HG03025 (cell line): ENCODE data around the gene DRC1.

Source experiments
- ATAC-seq: cut with Tn5 transposase; IDR thresholded peaks from one replicate; pipeline ENCODE4 v1.9.1; 2021; ENCODE audit warnings: mild to moderate bottlenecking, moderate library complexity; ENCODE audit not compliant: unreplicated experiment, low FRiP score

The DRC1 gene

GRCh38 chr2:26396734-26397298, 4.9 kb upstream of the DRC1 start:
- ATAC-seq, result no peak

DNA sequence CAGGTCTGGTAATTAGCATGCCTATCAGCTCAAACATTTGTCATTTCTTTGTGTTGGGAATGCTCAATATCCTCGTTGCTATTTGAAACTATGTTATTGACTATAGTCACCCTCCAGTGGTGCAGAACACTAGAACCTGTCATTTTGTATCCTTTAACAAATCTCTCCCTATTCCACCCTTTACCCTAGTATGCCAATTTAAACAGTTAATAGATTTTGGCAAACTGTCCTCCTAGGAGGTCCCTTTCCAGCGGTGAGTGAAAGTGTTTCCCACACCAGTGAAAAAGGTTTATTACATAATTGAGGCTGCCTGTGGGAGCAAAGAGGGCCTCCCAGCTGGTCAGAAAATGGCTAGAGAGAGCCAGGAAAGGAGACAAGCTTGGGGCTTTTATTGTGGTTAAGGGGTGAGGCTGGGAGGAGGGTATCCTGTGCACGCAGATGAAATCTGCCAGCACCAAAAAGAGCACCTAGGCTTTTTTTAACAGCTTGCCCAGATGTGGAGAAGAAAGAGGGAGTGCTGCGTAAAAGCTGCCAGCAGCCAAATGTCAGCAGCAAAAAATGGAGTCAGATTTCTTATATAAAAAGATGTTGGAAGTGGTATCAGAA, 1.8 kb upstream of the DRC1 start:
- no peak for ATAC-seq

- ATAC-seq, result no peak
Observed at GRCh38 chr2:26400723-26401122, 997 bp upstream of the DRC1 start.

GRCh38 chr2:26407526-26407925, 5.8 kb downstream of the DRC1 start:
- no peak for ATAC-seq

- no peak for ATAC-seq
Observed at GRCh38 chr2:26409785-26410184, 8.1 kb downstream of the DRC1 start.

DNA sequence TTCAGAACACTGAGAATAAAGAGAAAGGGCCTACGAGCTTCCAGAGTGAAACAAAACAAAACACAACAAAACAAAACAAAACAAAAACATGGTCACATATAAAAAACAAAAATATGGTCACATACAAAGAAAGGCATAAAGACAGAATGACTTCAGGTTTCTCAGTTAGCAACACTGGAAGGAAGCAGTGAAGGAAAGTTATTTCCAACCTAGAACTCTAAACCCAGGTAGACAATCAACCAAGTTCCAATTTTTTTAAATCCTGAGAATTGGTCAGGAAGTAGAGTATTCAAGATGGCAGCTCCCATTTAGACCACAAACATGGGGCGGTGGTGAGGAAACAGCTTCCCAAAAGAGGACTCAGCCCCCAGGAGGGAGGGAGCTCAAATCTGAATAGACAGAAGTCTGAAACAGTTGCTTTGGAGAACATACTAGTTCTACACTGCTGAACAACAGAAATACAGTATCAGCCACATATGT, 9.1 kb downstream of the DRC1 start:
- no peak for ATAC-seq

- ATAC-seq, result no peak
Observed at GRCh38 chr2:26411419-26411818, 9.7 kb downstream of the DRC1 start.

GRCh38 chr2:26412091-26412673, 10.5 kb downstream of the DRC1 start:
- ATAC-seq, result peak; percentile 49

DNA sequence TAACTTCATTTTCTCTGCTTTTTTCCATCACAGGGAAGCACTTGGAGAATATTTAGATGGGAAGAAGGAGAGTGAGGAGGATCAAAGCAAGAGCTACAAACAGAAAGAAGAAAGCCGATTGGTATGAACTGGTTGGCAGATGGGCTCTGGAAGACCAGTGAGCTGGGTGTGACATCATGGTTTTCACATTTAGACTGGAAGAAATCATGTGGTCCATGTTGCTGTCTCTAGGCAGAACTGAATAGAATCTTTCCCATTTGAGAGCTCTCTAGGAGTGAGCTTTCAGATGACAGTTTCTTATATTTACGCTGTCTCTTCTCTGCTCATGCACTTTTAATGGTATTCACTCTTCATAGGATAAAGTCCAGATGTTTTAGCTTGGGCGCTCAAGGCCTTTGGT, 12.6 kb downstream of the DRC1 start:
- no peak for ATAC-seq

GRCh38 chr2:26421961-26422360, 20.2 kb downstream of the DRC1 start:
- no peak for ATAC-seq

GRCh38 chr2:26422947-26423629, 21.4 kb downstream of the DRC1 start:
- ATAC-seq, result no peak

DNA sequence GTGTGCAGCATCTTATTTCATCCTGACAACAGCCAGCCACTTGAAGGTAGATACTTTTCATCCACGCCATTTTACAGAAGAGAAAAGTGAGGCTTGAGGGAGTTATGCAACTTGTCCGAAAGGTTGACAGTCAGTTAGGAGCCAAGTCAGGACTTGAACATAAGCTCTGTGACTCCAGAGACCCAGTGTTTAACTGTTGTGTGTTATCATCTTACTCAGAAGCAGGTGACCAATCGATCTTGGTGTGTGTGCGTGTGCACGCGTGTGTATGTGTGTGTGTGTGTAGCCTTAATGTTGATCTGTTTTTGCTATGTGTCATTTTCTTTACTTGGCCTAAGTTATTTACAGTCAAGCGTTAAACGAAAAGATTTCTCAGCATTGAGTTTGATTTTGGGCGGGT, 22.0 kb downstream of the DRC1 start:
- ATAC-seq, result no peak

DNA sequence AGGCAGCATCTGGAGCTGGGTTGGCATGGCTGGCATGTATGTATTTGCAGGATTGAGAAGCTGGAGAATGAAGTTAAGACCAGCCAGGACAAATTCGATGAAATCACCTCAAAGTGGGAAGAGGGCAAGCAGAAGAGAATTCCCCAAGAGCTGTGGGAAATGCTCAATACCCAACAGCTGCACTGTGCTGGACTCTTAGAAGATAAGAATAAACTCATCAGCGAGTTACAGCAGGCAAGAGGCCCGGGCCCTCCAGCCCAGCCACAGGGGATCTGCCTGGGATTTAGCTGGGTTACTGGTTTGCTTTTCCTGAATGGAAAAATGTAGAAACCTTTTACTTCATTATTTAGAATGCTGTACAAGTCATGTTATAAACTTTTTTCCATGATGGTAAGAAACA, 22.5 kb downstream of the DRC1 start:
- ATAC-seq, result no peak

DNA sequence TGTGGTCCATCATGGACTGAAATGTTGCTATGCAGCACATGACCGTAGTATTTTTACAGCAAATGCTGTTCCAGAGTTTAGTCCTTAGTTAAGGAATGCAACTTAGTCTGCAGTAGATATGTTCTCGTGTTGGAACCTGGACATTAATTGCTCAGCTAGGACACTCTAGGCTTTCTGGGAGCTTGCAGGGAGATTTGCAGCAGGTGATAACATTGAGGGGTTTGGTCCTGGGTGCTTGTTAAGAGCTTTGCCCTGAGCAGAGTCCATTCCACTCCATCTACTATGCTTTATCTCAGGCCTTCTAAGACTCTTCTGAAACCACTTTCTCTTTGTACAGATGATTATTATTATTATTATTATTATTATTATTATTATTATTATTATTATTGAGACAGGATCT, 27.1 kb downstream of the DRC1 start:
- ATAC-seq, result no peak

DNA sequence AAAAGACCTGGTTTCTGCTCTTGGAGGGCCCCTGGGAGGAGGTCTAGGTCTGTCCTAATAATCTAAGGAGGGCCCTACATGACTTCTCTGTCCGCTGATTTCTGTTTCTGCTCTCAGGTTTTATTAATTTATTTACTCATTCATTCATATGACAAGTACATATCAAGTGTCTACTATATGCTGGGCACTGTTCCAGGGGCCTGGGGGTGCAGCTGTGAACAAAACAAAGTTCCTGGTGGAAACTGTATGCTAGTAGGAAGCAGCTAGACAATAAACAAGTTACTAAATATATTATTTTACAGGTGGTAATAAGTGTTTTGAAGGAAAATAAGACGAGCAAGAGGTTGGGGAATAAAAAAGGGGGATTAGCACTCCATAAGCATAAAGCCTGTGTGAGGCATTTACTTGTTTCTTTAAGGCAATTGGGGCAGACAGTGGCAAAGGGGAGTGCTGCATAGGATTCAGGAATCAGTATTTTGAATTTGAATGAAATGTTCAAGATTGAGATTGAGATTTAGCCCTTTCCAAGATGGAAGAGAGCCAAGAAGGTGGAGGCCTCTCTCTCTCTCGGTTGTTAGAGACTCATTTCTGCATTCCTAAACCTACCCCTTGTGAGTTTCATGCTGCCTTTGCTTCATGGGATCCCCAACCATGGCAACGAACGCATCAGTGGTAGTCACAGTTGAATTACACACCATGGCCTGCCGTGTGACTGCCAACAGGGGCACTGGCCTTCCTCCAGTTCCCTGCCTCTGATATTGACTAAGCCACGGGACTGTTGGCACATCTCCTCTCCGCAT, 28.3 kb downstream of the DRC1 start:
- ATAC-seq, result no peak

DNA sequence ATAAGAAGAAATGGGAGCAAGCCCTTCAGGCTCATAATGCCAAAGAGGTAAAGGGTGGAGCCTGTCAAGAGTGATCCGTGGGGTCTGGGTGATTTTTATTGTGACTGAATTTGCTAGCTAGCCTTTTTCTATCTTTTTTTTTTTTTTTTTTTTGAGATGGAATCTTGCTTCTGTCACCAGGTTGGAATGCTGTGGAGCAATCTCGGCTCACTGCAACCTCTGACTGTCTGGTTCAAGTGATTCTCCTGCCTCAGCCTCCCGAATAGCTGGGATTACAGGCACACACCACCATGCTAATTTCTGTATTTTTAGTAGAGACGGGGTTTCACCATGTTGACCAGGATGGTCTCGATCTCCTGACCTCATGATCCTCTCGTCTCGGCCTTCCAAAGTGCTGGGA, 29.1 kb downstream of the DRC1 start:
- ATAC-seq, result no peak

GRCh38 chr2:26432363-26432762, 30.6 kb downstream of the DRC1 start:
- ATAC-seq, result no peak

GRCh38 chr2:26432859-26433258, 31.1 kb downstream of the DRC1 start:
- ATAC-seq, result no peak

GRCh38 chr2:26435106-26435505, 33.4 kb downstream of the DRC1 start:
- no peak for ATAC-seq

- no peak for ATAC-seq
Observed at GRCh38 chr2:26438526-26438925, 36.8 kb downstream of the DRC1 start.

DNA sequence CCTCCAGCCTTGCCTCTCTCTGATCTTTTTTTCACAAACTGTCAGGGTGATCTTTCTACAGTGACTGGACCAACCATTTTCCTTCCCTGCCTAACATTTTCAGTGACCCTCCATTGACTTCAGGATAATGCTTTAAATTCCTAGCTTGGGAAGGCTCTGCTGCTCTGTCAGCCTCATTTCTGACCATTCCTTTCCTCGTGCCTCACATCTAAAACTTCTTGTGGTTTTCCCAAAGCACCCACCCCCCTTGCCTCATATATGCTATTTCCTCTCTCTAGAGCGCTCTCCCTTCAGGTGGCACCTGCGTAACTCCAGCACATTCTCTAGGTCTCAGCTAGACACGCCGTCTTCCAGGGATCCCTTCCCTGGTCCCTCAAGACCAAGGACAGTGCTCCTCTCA, 37.2 kb downstream of the DRC1 start:
- ATAC-seq, result no peak
